Activated T-helper 17 cell treated with anti-CD3 and anti-CD28 coated beads, Interleukin-2, amount 50 U/mL, for 72 hours (primary cell): ENCODE measurements around the gene LRRC7. TPM values are rescaled to one million over a fixed set of nuclear protein-coding genes. Genes with fewer than 3 reads are reported as not detected.

ENCODE experiments used
- ATAC-seq: fragments of 150-1000 bp; cut with Tn5 transposase; replicated peaks from 2 replicates; pipeline ENCODE4 v1.10.0; 2021; ENCODE audit warnings: mild to moderate bottlenecking, moderate library complexity
- H3K27ac Mint-ChIP-seq: one replicate; pipeline ENCODE4 v1.8.0; 2022; ENCODE audit warnings: mixed read lengths
- H3K27me3 Mint-ChIP-seq: one replicate; pipeline ENCODE4 v1.8.0; 2022; ENCODE audit warnings: mixed read lengths
- H3K36me3 Mint-ChIP-seq: one replicate; pipeline ENCODE4 v1.8.0; 2022; ENCODE audit warnings: low read depth, mild to moderate bottlenecking, mixed read lengths
- H3K4me1 Mint-ChIP-seq: one replicate; pipeline ENCODE4 v1.8.0; 2022; ENCODE audit warnings: mixed read lengths
- H3K4me3 Mint-ChIP-seq: one replicate; pipeline ENCODE4 v1.8.0; 2022; ENCODE audit warnings: mild to moderate bottlenecking, mixed read lengths
- H3K9me3 Mint-ChIP-seq: one replicate; pipeline ENCODE4 v1.8.0; 2022; ENCODE audit warnings: mixed read lengths
- total RNA-seq, 2 donors: library from RNA; stranded (reverse); gene quantifications; one replicate each; pipeline ENCODE4 v1.2.3, GENCODE V29; 2022

Gene LRRC7
- total RNA-seq, 2 donors from 2014 or later = not detected

- H3K27me3 Mint-ChIP-seq = no peaks in the 10 kb centered on the region
- no peak overlapping the region for H3K4me3 Mint-ChIP-seq
- H3K4me1 Mint-ChIP-seq = no peaks in the 10 kb centered on the region
- no peaks in the 10 kb centered on the region for H3K9me3 Mint-ChIP-seq
- H3K36me3 Mint-ChIP-seq = no peaks in the 10 kb centered on the region
- no peak overlapping the region for H3K27ac Mint-ChIP-seq
- no peak for ATAC-seq
Observed at GRCh38 chr1:69992594-69992993, 424.9 kb downstream of the LRRC7 start.

- no peak overlapping the region for H3K4me3 Mint-ChIP-seq
- H3K27ac Mint-ChIP-seq = no peak overlapping the region
- H3K9me3 Mint-ChIP-seq = no peaks in the 10 kb centered on the region
- no peak for ATAC-seq
- H3K36me3 Mint-ChIP-seq = no peaks in the 10 kb centered on the region
- no peaks in the 10 kb centered on the region for H3K4me1 Mint-ChIP-seq
- H3K27me3 Mint-ChIP-seq = no peaks in the 10 kb centered on the region
Observed at GRCh38 chr1:69993810-69994209, 426.1 kb downstream of the LRRC7 start.

- no peaks in the 10 kb centered on the region for H3K36me3 Mint-ChIP-seq
- H3K4me1 Mint-ChIP-seq = no peaks in the 10 kb centered on the region
- no peaks in the 10 kb centered on the region for H3K27me3 Mint-ChIP-seq
- no peak for ATAC-seq
- no peak overlapping the region for H3K4me3 Mint-ChIP-seq
- H3K9me3 Mint-ChIP-seq = no peaks in the 10 kb centered on the region
- no peak overlapping the region for H3K27ac Mint-ChIP-seq
Observed at GRCh38 chr1:69994241-69994640, 426.5 kb downstream of the LRRC7 start.

- H3K9me3 Mint-ChIP-seq = no peaks in the 10 kb centered on the region
- no peaks in the 10 kb centered on the region for H3K27me3 Mint-ChIP-seq
- no peak overlapping the region for H3K4me3 Mint-ChIP-seq
- H3K36me3 Mint-ChIP-seq = no peaks in the 10 kb centered on the region
- no peaks in the 10 kb centered on the region for H3K4me1 Mint-ChIP-seq
- no peak for ATAC-seq
- H3K27ac Mint-ChIP-seq = no peak overlapping the region
Observed at GRCh38 chr1:69998847-69999246, 431.1 kb downstream of the LRRC7 start.

- Mint-ChIP-seq H3K27me3 (no peaks in the 10 kb centered on the region), H3K4me1 (no peaks in the 10 kb centered on the region), H3K9me3 (no peaks in the 10 kb centered on the region), H3K27ac (no peak overlapping the region), H3K36me3 (no peaks in the 10 kb centered on the region), H3K4me3 (no peak overlapping the region)
- no peak for ATAC-seq
Observed at GRCh38 chr1:70003211-70003908, 435.6 kb downstream of the LRRC7 start.

GRCh38 chr1:70005386-70006034 is 437.8 kb downstream of the LRRC7 start:
- ATAC-seq = no peak
- Mint-ChIP-seq H3K9me3 (no peaks in the 10 kb centered on the region), H3K27me3 (no peaks in the 10 kb centered on the region), H3K4me1 (no peaks in the 10 kb centered on the region), H3K4me3 (no peak overlapping the region), H3K27ac (no peak overlapping the region), H3K36me3 (no peaks in the 10 kb centered on the region)

GRCh38 chr1:70008660-70009059 is 440.9 kb downstream of the LRRC7 start:
- Mint-ChIP-seq H3K4me3 (no peak overlapping the region), H3K9me3 (no peaks in the 10 kb centered on the region), H3K4me1 (no peaks in the 10 kb centered on the region), H3K27ac (no peak overlapping the region), H3K27me3 (no peaks in the 10 kb centered on the region), H3K36me3 (no peaks in the 10 kb centered on the region)
- no peak for ATAC-seq

GRCh38 chr1:70017770-70018169 is 450.0 kb downstream of the LRRC7 start:
- no peaks in the 10 kb centered on the region for H3K9me3 Mint-ChIP-seq
- ATAC-seq = no peak
- no peak overlapping the region for H3K4me3 Mint-ChIP-seq
- H3K27me3 Mint-ChIP-seq = no peaks in the 10 kb centered on the region
- no peak overlapping the region for H3K27ac Mint-ChIP-seq
- no peaks in the 10 kb centered on the region for H3K4me1 Mint-ChIP-seq
- no peaks in the 10 kb centered on the region for H3K36me3 Mint-ChIP-seq

- H3K27me3 Mint-ChIP-seq = no peaks in the 10 kb centered on the region
- ATAC-seq = no peak
- no peaks in the 10 kb centered on the region for H3K4me1 Mint-ChIP-seq
- H3K36me3 Mint-ChIP-seq = no peaks in the 10 kb centered on the region
- no peaks in the 10 kb centered on the region for H3K9me3 Mint-ChIP-seq
- H3K27ac Mint-ChIP-seq = no peak overlapping the region
- no peak overlapping the region for H3K4me3 Mint-ChIP-seq
Observed at GRCh38 chr1:70024272-70024671, 456.6 kb downstream of the LRRC7 start.

GRCh38 chr1:70025052-70025451 is 457.3 kb downstream of the LRRC7 start:
- ATAC-seq = no peak
- Mint-ChIP-seq H3K4me1 (no peaks in the 10 kb centered on the region), H3K9me3 (no peaks in the 10 kb centered on the region), H3K27ac (no peak overlapping the region), H3K4me3 (no peak overlapping the region), H3K27me3 (no peaks in the 10 kb centered on the region), H3K36me3 (no peaks in the 10 kb centered on the region)

GRCh38 chr1:70025846-70026245 is 458.1 kb downstream of the LRRC7 start:
- Mint-ChIP-seq H3K36me3 (no peaks in the 10 kb centered on the region), H3K4me3 (no peak overlapping the region), H3K27ac (no peak overlapping the region), H3K27me3 (no peaks in the 10 kb centered on the region), H3K9me3 (no peaks in the 10 kb centered on the region), H3K4me1 (no peaks in the 10 kb centered on the region)
- ATAC-seq = no peak

GRCh38 chr1:70033266-70033873 is 465.6 kb downstream of the LRRC7 start:
- Mint-ChIP-seq H3K36me3 (no peaks in the 10 kb centered on the region), H3K4me3 (no peak overlapping the region), H3K4me1 (no peaks in the 10 kb centered on the region), H3K9me3 (no peaks in the 10 kb centered on the region), H3K27ac (no peak overlapping the region), H3K27me3 (no peaks in the 10 kb centered on the region)
- no peak for ATAC-seq

GRCh38 chr1:70033936-70034335 is 466.2 kb downstream of the LRRC7 start:
- H3K27me3 Mint-ChIP-seq = no peaks in the 10 kb centered on the region
- no peak overlapping the region for H3K4me3 Mint-ChIP-seq
- no peak overlapping the region for H3K27ac Mint-ChIP-seq
- H3K36me3 Mint-ChIP-seq = no peaks in the 10 kb centered on the region
- no peaks in the 10 kb centered on the region for H3K9me3 Mint-ChIP-seq
- ATAC-seq = no peak
- H3K4me1 Mint-ChIP-seq = no peaks in the 10 kb centered on the region

GRCh38 chr1:70034403-70034802 is 466.7 kb downstream of the LRRC7 start:
- Mint-ChIP-seq H3K4me3 (no peak overlapping the region), H3K27me3 (no peaks in the 10 kb centered on the region), H3K4me1 (no peaks in the 10 kb centered on the region), H3K36me3 (no peaks in the 10 kb centered on the region), H3K27ac (no peak overlapping the region), H3K9me3 (no peaks in the 10 kb centered on the region)
- ATAC-seq = no peak

- no peaks in the 10 kb centered on the region for H3K9me3 Mint-ChIP-seq
- no peak overlapping the region for H3K27ac Mint-ChIP-seq
- H3K36me3 Mint-ChIP-seq = no peaks in the 10 kb centered on the region
- no peaks in the 10 kb centered on the region for H3K4me1 Mint-ChIP-seq
- ATAC-seq = no peak
- H3K4me3 Mint-ChIP-seq = no peak overlapping the region
- H3K27me3 Mint-ChIP-seq = no peaks in the 10 kb centered on the region
Observed at GRCh38 chr1:70038025-70038424, 470.3 kb downstream of the LRRC7 start.
